ENCODE results near the gene ACKR4. TPM values are rescaled to one million over a fixed set of nuclear protein-coding genes. Genes with fewer than 3 reads are reported as not detected.

ACKR4 gene
- total and polyA plus RNA-seq, 2 of the 8 experiments (the other 6 are each of a cell fraction or from before 2014, with no cell fraction given) = not detected

- no peak for TF ChIP-seq BACH1 (IDR thresholded peaks at IDR 0.05; ENCODE audit: low read length)
- no peak for TF ChIP-seq SUZ12 (IDR thresholded peaks at IDR 0.05; ENCODE audit: low read length)
- TF ChIP-seq TAF1 (IDR thresholded peaks at IDR 0.05; ENCODE audit: low read depth, low read length) = no peak
- no peak for TF ChIP-seq RBBP5 (IDR thresholded peaks at IDR 0.05; ENCODE audit: borderline replicate concordance, low read depth, low read length)
- TF ChIP-seq NANOG (IDR thresholded peaks at IDR 0.05; ENCODE audit: insufficient read depth, low read depth, low read length, poor library complexity, severe bottlenecking) = no peak
These were observed 28.6 kb upstream of the ACKR4 start (continued) for GRCh38 chr3:132568422-132568821.
